HG03457 (cell line): Measurements from ENCODE around the gene FMOD.

Experiments
- ATAC-seq: cut with Tn5 transposase; IDR thresholded peaks from one replicate; pipeline ENCODE4 v1.9.1; 2021; ENCODE audit warnings: moderate number of reproducible peaks; ENCODE audit not compliant: unreplicated experiment

The FMOD gene

GRCh38 chr1:203351037-203351625 lies at the start of gene FMOD:
FMOD (minus strand) TSS chr1:203351122; CDS start chr1:203348270, 2,852 bp downstream.
- ATAC-seq = no peak

GRCh38 chr1:203396595-203397194 lies 45.8 kb upstream of the FMOD start:
- ATAC-seq = no peak

- ATAC-seq = no peak
Observed at GRCh38 chr1:203395751-203396150, 44.8 kb upstream of the FMOD start.

GRCh38 chr1:203390298-203390697 lies 39.4 kb upstream of the FMOD start:
- no peak for ATAC-seq

GRCh38 chr1:203388683-203389082 lies 37.8 kb upstream of the FMOD start:
- no peak for ATAC-seq

GRCh38 chr1:203382026-203382425 lies 31.1 kb upstream of the FMOD start:
- no peak for ATAC-seq

- ATAC-seq = no peak
Observed at GRCh38 chr1:203381151-203381751, 30.3 kb upstream of the FMOD start.

GRCh38 chr1:203380420-203381150 lies 29.7 kb upstream of the FMOD start:
- ATAC-seq = no peak

- ATAC-seq = no peak
Observed at GRCh38 chr1:203379825-203380224, 28.9 kb upstream of the FMOD start.

GRCh38 chr1:203378556-203379245 lies 27.8 kb upstream of the FMOD start:
- ATAC-seq = no peak

- no peak for ATAC-seq
Observed at GRCh38 chr1:203373991-203374390, 23.1 kb upstream of the FMOD start.

GRCh38 chr1:203373002-203373401 lies 22.1 kb upstream of the FMOD start:
- ATAC-seq = no peak

- no peak for ATAC-seq
Observed at GRCh38 chr1:203371288-203371687, 20.4 kb upstream of the FMOD start.

- no peak for ATAC-seq
Observed at GRCh38 chr1:203369666-203370065, 18.7 kb upstream of the FMOD start.

GRCh38 chr1:203368624-203369451 lies 17.9 kb upstream of the FMOD start:
- no peak for ATAC-seq

GRCh38 chr1:203367057-203367456 lies 16.1 kb upstream of the FMOD start:
- ATAC-seq = no peak

- no peak for ATAC-seq
Observed at GRCh38 chr1:203366476-203366875, 15.6 kb upstream of the FMOD start.

- ATAC-seq = no peak
Observed at GRCh38 chr1:203364806-203365205, 13.9 kb upstream of the FMOD start.

GRCh38 chr1:203364094-203364801 lies 13.3 kb upstream of the FMOD start:
- ATAC-seq = no peak

GRCh38 chr1:203362720-203363025 lies 11.8 kb upstream of the FMOD start:
- no peak for ATAC-seq
